ENCODE data around the gene KLF12. TPM values are rescaled to one million over a fixed set of nuclear protein-coding genes. Genes with fewer than 3 reads are reported as not detected.

KLF12 gene
- total RNA-seq, 1 donor from 2014 or later = 28.6 TPM

DNA sequence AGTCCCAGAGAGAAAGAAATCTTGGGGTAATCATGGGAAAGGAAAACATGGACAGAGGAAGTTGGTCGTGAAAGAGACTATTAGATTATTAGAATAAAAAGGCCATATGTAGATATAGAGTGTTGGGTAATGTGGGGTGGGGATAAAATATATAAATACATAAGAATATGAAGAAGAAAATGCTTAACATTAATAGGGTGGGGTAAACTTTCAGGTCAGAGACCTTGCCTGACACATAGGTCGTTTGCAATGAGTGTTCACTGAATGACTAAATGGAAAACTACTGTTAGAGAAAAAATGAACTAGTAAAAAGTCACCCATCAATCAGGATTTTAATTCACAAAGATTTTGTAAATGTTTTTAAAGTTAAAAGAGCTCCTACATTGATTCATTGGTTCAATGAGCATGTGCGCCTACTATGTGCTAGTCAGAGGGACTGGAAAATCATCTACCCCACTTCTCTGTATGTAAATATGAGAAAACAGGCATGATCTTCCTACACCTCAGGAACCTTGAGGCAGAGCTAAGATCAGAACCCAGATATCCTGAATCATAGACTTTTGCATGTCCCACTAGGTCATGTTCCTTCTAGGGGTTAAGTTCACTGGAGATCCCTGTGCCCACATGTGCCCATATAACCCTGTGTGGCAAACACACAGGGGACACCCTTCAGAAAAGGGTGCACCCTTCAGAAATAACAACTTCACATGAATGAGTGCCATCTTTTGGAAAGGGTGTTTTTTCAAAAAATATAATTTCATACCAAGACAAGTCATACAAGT, 24.6 kb upstream of the KLF12 start:
- DNase-seq (ENCODE audit: low read depth, low spot score) = no peak
- Mint-ChIP-seq H3K4me1 (peaks cover 16% of the 10 kb centered on the region), H3K4me3 (no peak overlapping the region), H3K9me3 (peaks cover 3% of the 10 kb centered on the region), H3K27ac (ENCODE audit: unreplicated experiment) (no peak overlapping the region), H3K36me3 (ENCODE audit: low read depth) (no peaks in the 10 kb centered on the region), H3K27me3 (ENCODE audit: low read depth) (no peaks in the 10 kb centered on the region)
- TF ChIP-seq, protein P1, sequence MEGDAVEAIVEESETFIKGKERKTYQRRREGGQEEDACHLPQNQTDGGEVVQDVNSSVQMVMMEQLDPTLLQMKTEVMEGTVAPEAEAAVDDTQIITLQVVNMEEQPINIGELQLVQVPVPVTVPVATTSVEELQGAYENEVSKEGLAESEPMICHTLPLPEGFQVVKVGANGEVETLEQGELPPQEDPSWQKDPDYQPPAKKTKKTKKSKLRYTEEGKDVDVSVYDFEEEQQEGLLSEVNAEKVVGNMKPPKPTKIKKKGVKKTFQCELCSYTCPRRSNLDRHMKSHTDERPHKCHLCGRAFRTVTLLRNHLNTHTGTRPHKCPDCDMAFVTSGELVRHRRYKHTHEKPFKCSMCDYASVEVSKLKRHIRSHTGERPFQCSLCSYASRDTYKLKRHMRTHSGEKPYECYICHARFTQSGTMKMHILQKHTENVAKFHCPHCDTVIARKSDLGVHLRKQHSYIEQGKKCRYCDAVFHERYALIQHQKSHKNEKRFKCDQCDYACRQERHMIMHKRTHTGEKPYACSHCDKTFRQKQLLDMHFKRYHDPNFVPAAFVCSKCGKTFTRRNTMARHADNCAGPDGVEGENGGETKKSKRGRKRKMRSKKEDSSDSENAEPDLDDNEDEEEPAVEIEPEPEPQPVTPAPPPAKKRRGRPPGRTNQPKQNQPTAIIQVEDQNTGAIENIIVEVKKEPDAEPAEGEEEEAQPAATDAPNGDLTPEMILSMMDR (conservative IDR thresholded peaks at IDR 0.05) = no peak

DNA sequence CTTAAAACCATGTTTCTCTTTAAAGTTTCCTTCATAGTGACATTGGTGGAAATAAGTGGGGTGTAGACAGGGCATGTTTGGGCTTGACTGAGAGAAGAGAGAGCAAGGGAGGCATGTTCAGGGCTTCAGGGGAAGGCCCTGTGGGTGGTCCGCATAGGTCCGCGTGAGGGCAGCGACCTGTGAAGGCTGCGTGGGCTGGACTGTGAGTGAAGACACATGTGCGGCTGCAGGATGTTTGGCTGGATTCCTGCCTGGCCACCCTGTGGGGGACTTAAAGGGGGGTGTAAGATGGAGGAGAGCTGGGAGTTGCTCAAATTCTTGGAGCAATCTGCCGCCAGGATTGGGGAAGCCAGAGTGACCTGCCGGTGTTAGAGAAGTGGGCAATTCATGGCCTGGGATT, 23.8 kb upstream of the KLF12 start:
- DNase-seq (ENCODE audit: low read depth, low spot score) = no peak
- no peak overlapping the region for H3K27ac Mint-ChIP-seq (ENCODE audit: unreplicated experiment)
- no peak overlapping the region for H3K4me3 Mint-ChIP-seq
- TF ChIP-seq, protein P1 (conservative IDR thresholded peaks at IDR 0.05) = no peak
- H3K36me3 Mint-ChIP-seq (ENCODE audit: low read depth) = no peaks in the 10 kb centered on the region
- H3K4me1 Mint-ChIP-seq = peaks cover 16% of the 10 kb centered on the region
- H3K9me3 Mint-ChIP-seq = peaks cover 3% of the 10 kb centered on the region
- no peaks in the 10 kb centered on the region for H3K27me3 Mint-ChIP-seq (ENCODE audit: low read depth)

DNA sequence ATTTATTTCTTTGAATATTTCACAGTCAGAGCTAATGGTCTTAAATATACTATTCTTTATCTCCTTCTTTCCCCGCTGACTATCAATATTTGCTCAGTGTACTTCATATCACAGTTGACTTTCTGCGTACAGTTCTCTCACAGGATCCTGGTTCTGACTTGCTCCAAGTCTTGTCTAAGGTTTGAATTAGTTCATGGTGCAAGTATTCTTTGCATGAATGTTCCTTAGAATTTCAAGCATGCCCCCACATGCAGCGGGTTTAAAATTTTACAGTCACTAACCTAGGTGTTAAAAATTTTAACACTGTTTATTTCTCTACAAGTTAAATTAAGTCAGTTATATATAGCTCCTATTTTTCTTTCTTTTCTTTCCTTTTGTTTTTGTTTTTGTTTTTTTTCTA, 20.8 kb upstream of the KLF12 start:
- H3K27ac Mint-ChIP-seq (ENCODE audit: unreplicated experiment) = no peak overlapping the region
- DNase-seq (ENCODE audit: low read depth, low spot score) = no peak
- H3K27me3 Mint-ChIP-seq (ENCODE audit: low read depth) = no peaks in the 10 kb centered on the region
- H3K9me3 Mint-ChIP-seq = peaks cover 3% of the 10 kb centered on the region
- TF ChIP-seq, protein P1 (conservative IDR thresholded peaks at IDR 0.05) = no peak
- no peak overlapping the region for H3K4me3 Mint-ChIP-seq
- peaks cover 9% of the 10 kb centered on the region for H3K4me1 Mint-ChIP-seq
- H3K36me3 Mint-ChIP-seq (ENCODE audit: low read depth) = no peaks in the 10 kb centered on the region

DNA sequence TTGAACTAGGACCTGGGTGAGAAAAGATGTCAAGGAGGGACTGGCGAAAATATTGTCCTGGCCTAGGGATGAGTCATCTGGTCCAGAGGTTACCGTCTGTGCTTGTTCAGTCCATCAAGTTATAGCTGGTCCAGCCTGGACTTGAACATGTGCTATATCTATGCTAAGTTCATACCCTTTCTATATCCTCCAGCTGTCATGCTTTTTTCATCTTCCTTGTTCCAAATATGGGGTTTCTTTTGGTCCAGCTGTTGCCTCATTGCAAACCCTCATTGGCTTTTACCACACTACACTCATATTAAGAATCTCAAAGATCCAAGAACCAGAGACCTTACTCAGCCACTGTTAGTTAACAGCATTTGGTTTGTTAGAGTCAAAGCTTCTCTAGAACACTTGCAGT, 19.1 kb upstream of the KLF12 start:
- H3K27ac Mint-ChIP-seq (ENCODE audit: unreplicated experiment) = no peak overlapping the region
- peaks cover 7% of the 10 kb centered on the region for H3K4me1 Mint-ChIP-seq
- no peaks in the 10 kb centered on the region for H3K27me3 Mint-ChIP-seq (ENCODE audit: low read depth)
- no peak for DNase-seq (ENCODE audit: low read depth, low spot score)
- no peaks in the 10 kb centered on the region for H3K36me3 Mint-ChIP-seq (ENCODE audit: low read depth)
- no peak overlapping the region for H3K4me3 Mint-ChIP-seq
- TF ChIP-seq, protein P1 (conservative IDR thresholded peaks at IDR 0.05) = no peak
- peaks cover 3% of the 10 kb centered on the region for H3K9me3 Mint-ChIP-seq

DNA sequence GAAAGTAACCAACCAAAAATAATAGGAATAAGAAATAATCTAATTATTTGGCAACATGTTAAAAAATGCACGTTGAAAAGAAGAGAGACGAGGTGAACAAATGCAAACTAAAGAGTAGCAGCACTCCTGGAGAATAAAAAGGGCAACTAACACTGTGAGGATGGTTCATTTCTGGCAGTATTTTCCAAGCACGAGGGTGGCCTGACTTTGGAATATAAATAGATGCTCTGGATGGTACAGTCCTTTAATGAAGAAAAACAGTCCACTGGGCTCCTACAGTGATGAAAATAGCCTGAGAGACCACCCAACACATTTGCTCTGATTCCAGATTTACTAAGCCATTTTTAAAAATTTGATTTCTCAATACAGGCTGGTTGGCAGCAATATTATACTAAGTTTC, 17.7 kb upstream of the KLF12 start:
- Mint-ChIP-seq H3K4me1 (no peaks in the 10 kb centered on the region), H3K4me3 (no peak overlapping the region), H3K27ac (ENCODE audit: unreplicated experiment) (no peak overlapping the region), H3K9me3 (peaks cover 3% of the 10 kb centered on the region), H3K27me3 (ENCODE audit: low read depth) (no peaks in the 10 kb centered on the region), H3K36me3 (ENCODE audit: low read depth) (no peaks in the 10 kb centered on the region)
- TF ChIP-seq, protein P1 (conservative IDR thresholded peaks at IDR 0.05) = no peak
- no peak for DNase-seq (ENCODE audit: low read depth, low spot score)
